HG02798 (cell line): Measurements from ENCODE around the gene GLUD1.
"Not testable (repeated sequence)": the region's sequence is repeated elsewhere in the genome, so short reads cannot be mapped to it uniquely, and the experiment has no call there.

Experiments
- ATAC-seq: cut with Tn5 transposase; IDR thresholded peaks from one replicate; pipeline ENCODE4 v1.9.1; 2021; ENCODE audit warnings: mild to moderate bottlenecking; ENCODE audit not compliant: unreplicated experiment, poor library complexity

The GLUD1 gene

GRCh38 chr10:87094373-87095235, at the start of gene GLUD1, which contains the start of gene SHLD2:
GLUD1 (minus strand) TSS chr10:87094843; CDS start chr10:87094769, 74 bp downstream.
SHLD2 (plus strand) TSS chr10:87095206; CDS start chr10:87151355, 56,149 bp downstream.
- ATAC-seq, result peak; percentile 77

DNA sequence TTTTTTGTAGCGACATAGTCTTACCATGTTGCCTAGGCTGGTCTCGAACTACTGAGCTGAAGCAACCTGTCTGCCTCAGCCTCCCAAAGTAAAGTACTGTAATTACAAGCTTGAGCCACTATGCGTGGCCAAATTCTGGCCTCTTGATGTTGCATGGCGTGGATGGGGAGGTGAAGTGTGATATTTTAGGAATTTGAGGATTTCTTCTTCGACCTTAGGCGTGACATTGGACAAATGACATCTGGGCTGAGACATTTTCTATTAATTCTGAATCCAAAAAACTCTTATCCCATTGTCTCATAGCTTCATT, 48.4 kb upstream of the GLUD1 start:
- not testable (repeated sequence) for ATAC-seq

DNA sequence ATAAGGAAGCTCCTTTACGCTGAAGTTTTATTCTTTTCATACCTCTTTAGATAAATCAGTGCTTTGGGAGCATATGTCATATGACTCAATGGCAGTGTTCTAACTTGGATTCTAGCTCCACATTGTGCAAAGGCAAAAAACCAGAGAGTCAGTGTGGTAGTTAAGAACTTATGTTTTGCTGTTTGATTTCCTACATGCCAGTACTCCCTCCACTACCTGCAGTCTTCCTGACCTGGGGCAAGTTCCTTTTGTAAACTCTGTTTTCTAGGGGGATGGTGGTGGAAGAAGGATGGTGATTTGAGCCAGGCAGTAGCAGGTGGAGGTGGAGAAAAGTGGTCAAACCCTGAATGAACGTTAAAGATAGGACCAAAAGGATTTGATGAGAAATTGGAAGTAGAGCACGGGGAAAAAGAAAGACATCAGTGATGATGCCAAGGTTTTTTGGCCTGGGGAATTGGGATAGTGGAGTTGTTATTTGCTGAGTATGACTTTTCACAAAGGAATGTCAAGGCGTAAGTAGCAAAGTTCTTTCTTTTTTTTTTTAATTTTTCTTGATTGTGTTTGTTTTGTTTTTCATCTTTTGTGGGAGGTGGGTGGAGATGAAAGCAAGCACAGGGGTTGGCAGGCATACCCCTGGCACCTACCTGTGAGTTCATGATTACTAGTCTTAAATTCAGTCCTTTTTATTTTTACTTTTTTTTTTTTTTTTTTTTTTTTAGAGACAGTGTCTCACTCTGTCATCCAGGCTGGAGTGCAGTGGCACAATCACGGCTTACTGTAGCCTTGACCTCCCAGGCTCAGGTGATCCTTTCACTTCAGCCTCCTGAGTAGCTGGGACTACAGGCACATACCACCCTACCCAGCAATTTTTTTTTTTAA, 47.8 kb upstream of the GLUD1 start:
- not testable (repeated sequence) for ATAC-seq

- ATAC-seq, result not testable (repeated sequence)
Measured at GRCh38 chr10:87137478-87137877, 42.8 kb upstream of the GLUD1 start.

- not testable (repeated sequence) for ATAC-seq
Measured at GRCh38 chr10:87134440-87134839, 39.8 kb upstream of the GLUD1 start.

DNA sequence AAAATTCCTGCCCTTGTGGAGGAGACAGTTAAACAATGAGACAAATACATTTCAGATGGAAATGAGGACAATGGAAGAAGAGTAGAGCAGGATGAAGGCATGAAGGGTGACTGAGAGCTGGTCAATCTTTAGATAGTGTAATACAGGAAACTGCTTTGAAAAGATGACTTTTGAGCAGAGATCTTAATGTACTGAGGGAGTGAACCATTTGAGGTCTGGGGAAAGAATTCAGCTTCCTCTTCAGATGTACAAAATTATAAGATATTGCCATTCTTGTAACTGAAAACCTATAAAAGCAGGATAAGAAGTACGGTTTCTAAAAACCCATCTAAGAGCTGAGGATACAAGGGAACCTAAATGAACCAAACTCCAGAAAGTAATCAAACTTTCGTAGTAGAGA, 39.3 kb upstream of the GLUD1 start:
- not testable (repeated sequence) for ATAC-seq

DNA sequence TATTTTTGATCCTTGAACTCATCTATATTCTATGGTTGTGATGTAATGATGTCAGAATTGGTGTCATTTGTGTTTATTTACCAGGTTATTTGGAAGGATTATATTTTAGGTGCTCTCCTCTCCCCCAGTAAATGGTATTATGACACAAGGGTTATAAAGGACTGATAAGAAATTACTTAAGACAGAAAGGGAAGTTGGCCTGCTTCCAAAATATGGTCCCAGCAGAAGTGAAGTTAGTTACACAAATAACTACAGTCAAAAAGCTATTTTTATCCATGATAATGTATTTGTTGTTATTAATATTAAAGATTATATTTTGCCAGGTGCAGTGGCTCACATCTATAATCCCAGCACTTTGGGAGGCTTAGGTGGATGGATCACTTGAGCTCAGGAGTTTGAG, 37.5 kb upstream of the GLUD1 start:
- not testable (repeated sequence) for ATAC-seq

GRCh38 chr10:87127607-87128156, 33.0 kb upstream of the GLUD1 start:
- ATAC-seq, result not testable (repeated sequence)

DNA sequence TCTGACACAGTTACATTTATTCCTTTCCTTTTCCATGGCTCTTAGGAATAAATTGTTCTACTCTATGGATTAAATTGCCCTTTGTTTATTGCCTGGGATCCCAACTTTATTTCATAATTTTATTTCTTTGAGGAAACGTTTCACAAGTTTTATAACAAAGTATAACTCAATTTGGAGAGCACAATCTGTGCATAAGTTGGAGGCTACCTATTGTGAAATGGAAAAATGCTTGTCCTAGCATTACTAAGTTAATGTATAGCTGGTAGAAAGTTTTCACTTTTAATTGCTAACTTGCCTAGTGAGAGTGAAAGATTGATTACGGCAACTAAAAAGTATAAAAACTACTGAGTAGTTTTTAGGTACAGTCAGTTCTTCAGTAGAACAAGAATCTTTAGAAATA, 32.4 kb upstream of the GLUD1 start:
- ATAC-seq, result not testable (repeated sequence)

DNA sequence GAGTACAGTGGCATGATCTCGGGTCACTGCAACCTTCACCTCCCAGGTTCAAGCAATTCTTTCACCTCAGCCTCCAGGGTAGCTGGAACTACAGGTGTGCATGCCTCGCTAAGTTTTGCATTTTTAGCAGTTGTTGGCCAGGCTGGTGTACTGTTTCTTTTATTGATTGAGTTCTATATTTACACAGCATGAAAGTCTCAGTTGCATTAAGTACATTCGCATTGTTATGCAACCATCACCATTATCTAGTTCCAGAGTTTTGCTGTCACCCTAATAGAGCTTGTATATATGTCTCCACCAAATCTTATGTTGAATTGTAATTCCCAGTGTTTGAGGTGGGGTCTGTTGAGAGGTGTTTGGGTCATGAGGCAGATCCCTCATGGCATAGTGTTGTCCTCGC, 28.7 kb upstream of the GLUD1 start:
- ATAC-seq, result not testable (repeated sequence)

DNA sequence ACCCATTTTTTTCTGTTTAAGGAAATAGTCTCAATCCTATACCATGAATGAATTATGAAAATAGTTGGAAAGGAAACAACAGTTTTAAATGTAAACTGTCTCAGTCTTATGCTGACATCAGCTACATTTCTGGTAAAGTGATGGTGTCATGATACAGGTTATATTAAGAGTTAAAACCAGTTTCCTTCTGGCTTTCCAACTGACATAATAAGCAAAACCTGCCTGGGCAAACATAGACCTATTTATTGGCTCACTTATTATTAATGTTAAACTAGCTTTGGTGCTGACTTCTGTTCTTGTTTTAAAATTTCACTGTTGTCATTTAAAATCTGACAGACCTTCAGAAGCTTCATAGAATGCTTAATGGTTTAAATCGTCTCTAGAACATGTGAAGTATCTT, 24.4 kb upstream of the GLUD1 start:
- ATAC-seq, result not testable (repeated sequence)

DNA sequence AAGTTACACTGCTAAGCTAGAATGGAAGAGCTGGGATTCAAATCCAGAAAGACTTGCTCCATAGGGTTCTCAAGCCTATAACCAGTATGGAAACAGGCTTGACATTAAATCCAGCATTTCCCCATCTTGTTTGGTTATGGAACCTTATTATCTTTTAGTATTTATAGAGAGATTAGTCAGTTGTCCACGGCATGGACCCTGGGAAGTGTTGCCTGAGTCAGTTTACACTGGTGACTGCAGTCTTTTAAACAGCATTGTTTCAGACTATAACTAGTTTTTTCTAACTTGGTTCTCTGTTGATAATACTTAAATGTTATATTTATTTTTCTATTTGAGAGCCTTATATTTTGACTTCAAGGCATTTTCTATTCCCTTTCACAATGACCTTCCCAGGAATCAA, 23.5 kb upstream of the GLUD1 start:
- ATAC-seq, result not testable (repeated sequence)

- no peak for ATAC-seq
Measured at GRCh38 chr10:87105446-87106124, 10.9 kb upstream of the GLUD1 start.

DNA sequence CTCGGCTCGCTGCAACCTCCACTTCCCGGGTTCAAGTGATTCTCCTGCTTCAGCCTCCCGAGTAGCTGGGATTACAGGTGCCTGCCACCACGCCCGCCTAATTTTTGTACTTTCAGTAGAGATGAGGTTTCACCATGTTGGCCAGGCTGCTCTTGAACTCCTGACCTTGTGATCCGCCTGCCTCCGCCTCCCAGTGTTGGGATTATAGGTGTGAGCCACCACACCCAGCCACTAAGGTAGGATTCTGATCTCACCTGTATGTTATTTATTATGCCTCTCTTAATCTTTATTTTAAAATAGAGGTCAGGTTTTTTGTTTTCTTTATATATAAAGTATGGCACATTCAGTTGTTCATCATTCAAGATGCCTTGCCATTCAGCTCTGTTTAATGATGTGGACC, 10.1 kb upstream of the GLUD1 start:
- ATAC-seq, result not testable (repeated sequence)

- no peak for ATAC-seq
Measured at GRCh38 chr10:87101996-87102395, 7.4 kb upstream of the GLUD1 start.

DNA sequence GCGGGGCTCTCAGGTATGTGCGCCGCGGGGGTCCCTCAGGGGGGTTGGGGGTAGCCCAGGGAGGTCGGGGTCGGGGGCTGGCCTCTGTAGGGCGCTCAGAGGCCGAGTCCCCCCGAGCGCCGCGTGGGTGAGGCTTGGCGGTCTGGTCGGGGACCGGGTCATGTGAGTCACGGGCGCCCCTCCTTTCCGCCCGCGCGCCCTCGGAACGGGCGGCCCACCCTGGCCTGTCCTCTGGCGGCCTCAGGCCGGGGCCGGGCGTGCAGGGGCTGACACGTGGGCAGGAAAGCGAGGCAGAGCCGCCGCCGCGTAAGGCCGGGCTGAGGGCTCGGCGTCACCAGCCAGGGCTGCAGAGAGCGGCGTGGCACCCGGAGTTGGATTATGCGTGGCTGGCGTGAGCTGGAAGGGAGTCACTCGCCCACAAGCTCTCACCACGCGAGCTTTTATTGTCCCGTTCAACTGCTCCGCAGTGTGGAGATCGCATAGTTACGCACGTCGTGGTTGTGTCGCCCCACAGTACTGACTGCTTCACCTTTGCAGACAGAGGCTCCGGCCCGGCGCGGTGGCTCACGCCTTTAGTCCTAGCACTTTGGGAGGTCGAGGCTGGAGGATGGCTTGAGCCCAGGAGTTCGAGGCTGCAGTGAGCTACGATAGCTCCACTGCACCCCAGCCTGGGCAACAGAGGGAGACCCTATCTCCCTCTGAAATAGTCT, 748 bp upstream of the GLUD1 start:
- ATAC-seq, result peak; percentile 71

- peak; percentile 19 for ATAC-seq
Measured at GRCh38 chr10:87093632-87094372, 841 bp downstream of the GLUD1 start.

GRCh38 chr10:87092861-87093631, 1.6 kb downstream of the GLUD1 start:
- no peak for ATAC-seq
